GM12878 (cell line): ENCODE results near the gene U2AF2.

ENCODE experiments used
- CREM ChIP-seq: IDR thresholded peaks from 2 replicates; pipeline ENCODE4 v1.6.1; 2014; ENCODE audit warnings: antibody characterized with exemption, low read depth
- EZH2 ChIP-seq: IDR thresholded peaks from 2 replicates; pipeline ENCODE4 v1.6.1; 2012; ENCODE audit warnings: low read depth, mild to moderate bottlenecking, control low read depth, inconsistent platforms, low read length, borderline replicate concordance; ENCODE audit not compliant: control insufficient read depth
- MEF2B ChIP-seq: fragments of 450-650 bp; IDR thresholded peaks from 2 replicates; pipeline ENCODE4 v1.6.1; 2018; ENCODE audit warnings: mild to moderate bottlenecking, moderate library complexity; ENCODE audit not compliant: partially characterized antibody, poor library complexity, severe bottlenecking
- ZNF274 ChIP-seq: IDR thresholded peaks from one replicate; pipeline ENCODE4 v1.8.0; 2011; ENCODE audit not compliant: insufficient read length, insufficient read depth
- ZNF384 ChIP-seq: IDR thresholded peaks from 2 replicates; pipeline ENCODE4 v1.6.1; 2012; ENCODE audit warnings: low read depth, mild to moderate bottlenecking, low read length, improper control_type of control experiment, borderline replicate concordance
- TF ChIP-seq, protein P1 (sequence below), 3 experiments: IDR thresholded peaks in 2 of 3; conservative IDR thresholded peaks in 1 of 3; 2 replicates each; pipeline ENCODE4 v1.5.1; 2011; ENCODE audit warnings: low read depth in 3 of 3, low read length in 3 of 3, mild to moderate bottlenecking in 3 of 3, control low read depth in 2 of 3, moderate library complexity in 2 of 3, inconsistent platforms in 1 of 3, mixed read lengths in 1 of 3; ENCODE audit not compliant: control insufficient read depth in 2 of 3, insufficient read depth in 1 of 3; ENCODE audit errors: extremely low read depth in 1 of 3

DNA sequence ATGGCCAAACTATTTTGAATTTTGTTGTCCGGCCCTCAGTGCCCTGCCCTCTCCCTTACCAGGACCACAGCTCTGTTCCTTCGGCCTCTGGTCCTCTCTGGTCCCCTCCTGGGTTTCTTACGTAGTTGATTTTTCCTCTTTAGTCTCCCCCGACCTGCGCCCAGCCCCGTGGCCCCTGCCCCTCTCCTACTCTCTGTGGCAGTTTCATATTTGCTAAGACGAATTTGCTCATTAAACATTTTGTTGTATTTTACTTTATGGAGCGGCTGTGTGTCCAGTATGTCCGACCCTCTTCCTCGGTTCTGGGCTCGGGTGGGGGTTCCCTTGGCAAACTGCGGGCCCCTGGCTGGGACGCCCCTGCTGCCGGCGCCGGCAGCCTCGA lies 19.6 kb downstream of the U2AF2 start:
- TF ChIP-seq CREM (no peak), ZNF274 (no peak), MEF2B (no peak), ZNF384 (no peak), EZH2 (no peak)
- TF ChIP-seq, protein P1, sequence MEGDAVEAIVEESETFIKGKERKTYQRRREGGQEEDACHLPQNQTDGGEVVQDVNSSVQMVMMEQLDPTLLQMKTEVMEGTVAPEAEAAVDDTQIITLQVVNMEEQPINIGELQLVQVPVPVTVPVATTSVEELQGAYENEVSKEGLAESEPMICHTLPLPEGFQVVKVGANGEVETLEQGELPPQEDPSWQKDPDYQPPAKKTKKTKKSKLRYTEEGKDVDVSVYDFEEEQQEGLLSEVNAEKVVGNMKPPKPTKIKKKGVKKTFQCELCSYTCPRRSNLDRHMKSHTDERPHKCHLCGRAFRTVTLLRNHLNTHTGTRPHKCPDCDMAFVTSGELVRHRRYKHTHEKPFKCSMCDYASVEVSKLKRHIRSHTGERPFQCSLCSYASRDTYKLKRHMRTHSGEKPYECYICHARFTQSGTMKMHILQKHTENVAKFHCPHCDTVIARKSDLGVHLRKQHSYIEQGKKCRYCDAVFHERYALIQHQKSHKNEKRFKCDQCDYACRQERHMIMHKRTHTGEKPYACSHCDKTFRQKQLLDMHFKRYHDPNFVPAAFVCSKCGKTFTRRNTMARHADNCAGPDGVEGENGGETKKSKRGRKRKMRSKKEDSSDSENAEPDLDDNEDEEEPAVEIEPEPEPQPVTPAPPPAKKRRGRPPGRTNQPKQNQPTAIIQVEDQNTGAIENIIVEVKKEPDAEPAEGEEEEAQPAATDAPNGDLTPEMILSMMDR (IDR thresholded peaks at IDR 0.05 in 2 of 3, conservative IDR thresholded peaks at IDR 0.05 in 1 of 3; ENCODE audit: control insufficient read depth in 2 of 3, extremely low read depth in 1 of 3, insufficient read depth in 1 of 3, low read depth in 3 of 3, low read length in 3 of 3), result no peak
